ENCODE data around the gene MEOX2. TPM values are rescaled to one million over a fixed set of nuclear protein-coding genes. Genes with fewer than 3 reads are reported as not detected.

The MEOX2 gene
- total and polyA plus RNA-seq, 2 of the 8 experiments (the other 6 are each of a cell fraction or from before 2014, with no cell fraction given), result 0.05 to 0.19 TPM

GRCh38 chr7:15610503-15610902, 76.0 kb downstream of the MEOX2 start:
- Histone ChIP-seq H3K27ac (ENCODE audit: low read depth, low read length) (no peak overlapping the region), H3K4me1 (replicated peaks in 1 of 4; ENCODE audit: control insufficient read depth in 3 of 4, insufficient read depth in 4 of 4, low read length in 3 of 4) (no peaks in the 10 kb centered on the region; a peak in 1 of 7 replicates), H3K9me3 (ENCODE audit: insufficient read depth in 2 of 2, low read depth in 1 of 2, low read length in 1 of 2) (no peaks in the 10 kb centered on the region), H4K5ac (ENCODE audit: insufficient read length, low read depth, low read length) (no peak overlapping the region), H3K4me2 (ENCODE audit: insufficient read depth in 1 of 2, low read depth in 2 of 2, low read length in 2 of 2) (no peak overlapping the region), H2BK15ac (ENCODE audit: low read length) (no peak overlapping the region), H2BK120ac (replicated peaks; ENCODE audit: low read depth, low read length) (no peak overlapping the region), H3K79me2 (ENCODE audit: control insufficient read depth in 1 of 2, insufficient read depth in 2 of 2, low read length in 2 of 2) (no peaks in the 10 kb centered on the region), H3K56ac (replicated peaks; ENCODE audit: insufficient read length, low read depth, low read length) (no peak overlapping the region), H2BK12ac (ENCODE audit: low read depth, low read length) (no peak overlapping the region), H3K18ac (ENCODE audit: extremely low read depth, low read length) (no peak overlapping the region), H4K8ac (ENCODE audit: extremely low read depth, insufficient read depth, low read length) (no peak overlapping the region), H2BK20ac (ENCODE audit: low read length) (no peak overlapping the region), H3K4me3 (ENCODE audit: extremely low read depth in 1 of 4, insufficient read depth in 2 of 4, low read depth in 3 of 4, low read length in 4 of 4) (no peak overlapping the region), H2AK5ac (ENCODE audit: low read depth, low read length) (no peak overlapping the region), H3K23ac (ENCODE audit: insufficient read length) (no peak overlapping the region), H2BK5ac (ENCODE audit: low read depth, low read length) (no peak overlapping the region), H3K36me3 (ENCODE audit: control insufficient read depth in 2 of 4, insufficient read depth in 4 of 4, low read length in 3 of 4) (no peaks in the 10 kb centered on the region), H3K27me3 (replicated peaks in 1 of 4; ENCODE audit: control insufficient read depth in 3 of 4, extremely low read depth in 1 of 4, insufficient read depth in 3 of 4, low read length in 3 of 4) (no peaks in the 10 kb centered on the region), H4K20me1 (replicated peaks in 1 of 2; ENCODE audit: control insufficient read depth in 1 of 2, insufficient read depth in 2 of 2, low read length in 2 of 2) (no peaks in the 10 kb centered on the region), H3K79me1 (ENCODE audit: low read depth, low read length) (no peaks in the 10 kb centered on the region), H3K14ac (ENCODE audit: insufficient read length) (no peak overlapping the region), H3K4ac (replicated peaks; ENCODE audit: insufficient read length, low read depth, low read length) (no peak overlapping the region), H3K23me2 (ENCODE audit: low read depth, low read length) (peaks cover 1% of the 10 kb centered on the region; the same call in 1 of the 2 replicates), H2AFZ (ENCODE audit: low read length) (no peak overlapping the region), H4K91ac (replicated peaks; ENCODE audit: insufficient read length, low read length) (no peak overlapping the region), H3K9ac (replicated peaks in 1 of 4; ENCODE audit: extremely low read depth in 1 of 4, low read depth in 3 of 4, low read length in 3 of 4) (no peak overlapping the region)
- POLR2A ChIA-PET (ENCODE audit: partially characterized antibody), result no interaction called here
- FAIRE-seq, result no peak
- TF ChIP-seq POLR2AphosphoS5 (IDR thresholded peaks at IDR 0.05; ENCODE audit: low read depth, low read length), result no peak
- no peak for TF ChIP-seq RXRA (IDR thresholded peaks at IDR 0.05; ENCODE audit: insufficient read depth, low read depth, low read length)
- TF ChIP-seq SP4 (IDR thresholded peaks at IDR 0.05; ENCODE audit: low read length), result no peak
- TF ChIP-seq BRCA1 (IDR thresholded peaks at IDR 0.05; ENCODE audit: low read depth, low read length), result no peak
- no peak for TF ChIP-seq TCF12 (IDR thresholded peaks at IDR 0.05; ENCODE audit: low read depth, low read length)
- no peak for TF ChIP-seq HDAC6 (IDR thresholded peaks at IDR 0.05; ENCODE audit: low read depth, low read length)
- TF ChIP-seq TEAD4 (IDR thresholded peaks at IDR 0.05; ENCODE audit: low read depth, low read length), result no peak
- TF ChIP-seq EP300 (IDR thresholded peaks at IDR 0.05; ENCODE audit: borderline replicate concordance in 1 of 2, low read depth in 2 of 2, low read length in 2 of 2), result no peak
- DNase-seq (ENCODE audit: low read depth in 1 of 2, low spot score in 2 of 2), result no peak
- 85% methylated on average over 2 of the region's 2 CpGs; no CpG with 5 or more reads in 1 of the 2 experiments for WGBS, 2 experiments (ENCODE audit: extremely low coverage in 1 of 2, insufficient coverage in 1 of 2, insufficient read length in 1 of 2, insufficient replicate concordance in 2 of 2, low coverage in 1 of 2, low lambda C conversion rate in 2 of 2, missing lambda C conversion rate in 1 of 2)
- CTCF ChIA-PET (ENCODE audit: partially characterized antibody), result interaction anchor here (0.6 to 1.4 kb wide), 3 partner anchors 26 to 511 kb away, joined by 3 read pairs; no protein-coding TSS in a partner anchor

Data from H1 (cell line).